ENCODE results near the gene MDM1.

- TF ChIP-seq RAD21 (CRISPR knock-in tag; IDR thresholded peaks at IDR 0.05): no peak
- no peak for TF ChIP-seq ARNT (IDR thresholded peaks at IDR 0.05)
- no peak for TF ChIP-seq ZNF180 (CRISPR knock-in tag; IDR thresholded peaks at IDR 0.05; ENCODE audit: borderline replicate concordance, low read depth)
Measured at GRCh38 chr12:68335462-68335861, 3.3 kb upstream of the MDM1 start.
